Panc1 (cell line): ENCODE measurements around the gene NPTX2.

Experiments used
- POLR2AphosphoS5 ChIP-seq: IDR thresholded peaks from 2 replicates; pipeline ENCODE4 v1.6.1; 2012; ENCODE audit warnings: mild to moderate bottlenecking, low read depth, low read length, moderate library complexity
- TF ChIP-seq, protein P1 (sequence below): fragments of 450-650 bp; IDR thresholded peaks from 2 replicates; pipeline ENCODE4 v1.5.1; 2017; ENCODE audit warnings: mild to moderate bottlenecking

DNA sequence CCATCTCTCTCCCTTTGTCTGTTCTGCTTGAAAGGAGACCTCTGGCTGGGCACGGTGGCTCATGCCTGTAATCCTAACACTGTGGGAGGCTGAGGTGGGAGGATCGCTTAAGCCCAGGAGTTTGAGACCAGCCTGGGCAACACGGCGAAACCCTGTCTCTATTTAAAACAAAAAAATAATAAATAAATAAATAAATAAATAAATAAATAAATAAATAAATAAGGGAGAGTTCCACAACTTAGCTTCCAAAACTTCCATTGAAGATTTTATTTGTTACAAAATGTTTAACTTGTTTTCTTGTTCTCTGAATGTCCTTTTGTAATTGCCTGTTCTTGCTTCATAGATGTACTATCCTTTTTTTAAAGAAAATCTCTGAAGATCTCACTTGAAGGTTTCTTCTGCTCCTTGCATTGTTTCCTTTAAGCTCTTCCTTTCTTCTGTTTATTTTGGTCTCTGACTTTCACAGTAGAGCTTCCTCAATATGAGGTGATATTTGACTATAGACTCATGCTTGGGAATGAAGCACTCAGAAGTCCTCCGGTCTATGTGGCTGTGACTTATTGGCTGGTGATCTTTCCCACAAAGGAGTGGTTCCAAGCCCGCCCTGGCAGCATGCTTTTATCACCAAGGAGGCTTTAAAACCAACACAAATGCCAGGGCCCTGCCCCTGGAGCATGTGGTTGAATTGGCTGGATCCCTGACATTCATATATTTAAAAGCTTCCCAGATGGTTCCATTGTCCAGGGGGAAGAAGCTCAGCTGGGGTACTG, 18.1 kb upstream of the NPTX2 start:
- TF ChIP-seq, protein P1, sequence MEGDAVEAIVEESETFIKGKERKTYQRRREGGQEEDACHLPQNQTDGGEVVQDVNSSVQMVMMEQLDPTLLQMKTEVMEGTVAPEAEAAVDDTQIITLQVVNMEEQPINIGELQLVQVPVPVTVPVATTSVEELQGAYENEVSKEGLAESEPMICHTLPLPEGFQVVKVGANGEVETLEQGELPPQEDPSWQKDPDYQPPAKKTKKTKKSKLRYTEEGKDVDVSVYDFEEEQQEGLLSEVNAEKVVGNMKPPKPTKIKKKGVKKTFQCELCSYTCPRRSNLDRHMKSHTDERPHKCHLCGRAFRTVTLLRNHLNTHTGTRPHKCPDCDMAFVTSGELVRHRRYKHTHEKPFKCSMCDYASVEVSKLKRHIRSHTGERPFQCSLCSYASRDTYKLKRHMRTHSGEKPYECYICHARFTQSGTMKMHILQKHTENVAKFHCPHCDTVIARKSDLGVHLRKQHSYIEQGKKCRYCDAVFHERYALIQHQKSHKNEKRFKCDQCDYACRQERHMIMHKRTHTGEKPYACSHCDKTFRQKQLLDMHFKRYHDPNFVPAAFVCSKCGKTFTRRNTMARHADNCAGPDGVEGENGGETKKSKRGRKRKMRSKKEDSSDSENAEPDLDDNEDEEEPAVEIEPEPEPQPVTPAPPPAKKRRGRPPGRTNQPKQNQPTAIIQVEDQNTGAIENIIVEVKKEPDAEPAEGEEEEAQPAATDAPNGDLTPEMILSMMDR: no peak
- TF ChIP-seq POLR2AphosphoS5: no peak
